ENCODE data around the gene TSC1.

TSC1 gene

DNA sequence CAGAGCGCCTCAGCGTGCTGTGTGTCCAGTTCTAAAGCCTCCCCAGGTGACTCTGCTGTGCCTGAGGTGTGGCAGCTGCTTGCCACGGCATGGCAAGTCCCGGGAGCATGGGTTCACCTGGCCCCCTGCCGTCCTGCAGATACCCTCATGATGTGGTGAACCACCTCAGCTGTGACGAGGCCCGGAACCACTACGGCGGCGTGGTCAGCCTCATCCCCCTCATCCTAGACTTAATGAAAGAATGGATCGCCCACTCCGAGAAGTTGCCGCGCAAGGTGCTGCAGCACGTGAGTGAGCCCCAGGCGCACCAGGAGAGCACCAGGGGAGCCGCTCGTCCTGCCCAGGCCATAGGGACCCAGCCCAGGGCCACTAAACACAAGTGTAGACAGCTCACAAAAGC lies 56.3 kb downstream of the TSC1 start:
- no peak for DNase-seq (ENCODE audit: low read depth in 3 of 3)

DNA sequence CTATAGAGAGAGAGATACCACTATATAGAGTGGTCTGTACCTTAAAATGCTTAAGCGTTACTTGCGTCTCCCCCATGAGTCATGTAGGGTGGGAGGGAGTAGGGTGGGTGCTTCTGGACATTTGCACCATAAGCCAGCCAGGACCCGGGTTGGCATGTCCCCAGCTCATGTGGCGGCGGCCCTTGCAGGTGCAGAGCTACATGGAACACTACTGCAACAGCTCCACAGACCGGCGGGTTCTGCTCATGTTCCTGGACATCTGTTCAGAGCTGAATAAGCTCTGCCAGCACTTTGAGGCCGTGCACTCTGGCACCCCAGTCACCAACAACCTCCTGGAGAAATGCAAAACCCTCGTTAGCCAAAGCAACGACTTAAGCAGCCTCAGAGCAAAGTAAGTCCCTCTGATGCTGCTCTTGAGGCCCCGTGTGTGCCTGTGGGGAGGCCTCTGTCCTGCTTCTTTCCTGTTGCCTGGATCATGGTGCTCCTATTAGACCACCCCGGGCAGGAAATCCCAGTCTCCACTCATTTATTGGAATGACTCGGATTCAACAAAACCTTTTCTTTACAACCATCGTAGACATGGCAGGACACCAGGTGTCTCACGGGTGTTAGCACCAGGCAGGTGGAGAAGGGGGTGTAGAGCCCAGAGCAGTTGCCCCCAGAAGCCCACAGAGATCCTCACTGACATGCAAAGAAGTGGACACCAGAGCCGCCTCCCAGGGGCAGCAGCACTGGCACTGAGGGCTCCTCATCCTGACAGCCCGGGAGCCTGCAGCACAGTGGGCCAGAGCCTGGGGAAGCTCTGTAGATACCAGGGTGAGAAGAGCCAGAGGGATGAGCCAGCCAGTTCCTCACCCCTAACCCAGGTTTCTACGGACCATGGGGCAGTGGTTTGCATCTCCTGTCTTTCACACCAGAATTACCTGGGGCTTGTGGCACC lies 57.0 kb downstream of the TSC1 start:
- no peak for DNase-seq (ENCODE audit: low read depth in 3 of 3)

- DNase-seq (ENCODE audit: low read depth in 3 of 3), result no peak
Observed at GRCh38 chr9:132886334-132886725, 58.1 kb downstream of the TSC1 start.

DNA sequence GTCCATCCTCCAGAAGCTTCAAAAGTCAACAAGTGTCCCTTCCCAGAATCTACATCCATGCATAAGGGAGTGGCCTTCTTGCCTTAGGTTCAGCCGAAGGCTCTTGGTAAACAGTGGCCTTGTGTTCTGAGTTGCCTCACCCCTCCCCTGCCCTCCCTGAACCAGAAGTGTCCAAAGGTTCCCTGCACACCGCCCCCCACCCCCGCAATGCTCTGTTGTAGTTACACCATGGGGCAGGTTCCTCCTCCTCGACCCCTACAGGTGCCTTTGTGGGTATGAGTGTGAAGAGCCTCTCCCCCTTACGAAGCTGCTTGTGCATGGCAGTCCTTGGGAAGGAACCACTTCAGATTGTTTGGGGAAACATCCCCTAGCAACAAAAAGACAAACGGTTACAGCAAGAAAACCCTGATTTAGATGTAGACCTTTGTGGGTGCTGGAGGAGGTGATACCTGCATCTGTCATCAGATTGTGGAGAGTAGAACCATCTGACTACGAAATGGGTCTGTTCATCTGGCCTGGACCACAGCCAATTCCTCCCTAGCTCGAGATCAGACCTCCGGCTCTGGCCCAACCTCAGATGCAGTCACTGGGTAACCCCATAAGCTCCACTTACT lies 58.6 kb downstream of the TSC1 start:
- no peak for DNase-seq (ENCODE audit: low read depth in 3 of 3)

DNA sequence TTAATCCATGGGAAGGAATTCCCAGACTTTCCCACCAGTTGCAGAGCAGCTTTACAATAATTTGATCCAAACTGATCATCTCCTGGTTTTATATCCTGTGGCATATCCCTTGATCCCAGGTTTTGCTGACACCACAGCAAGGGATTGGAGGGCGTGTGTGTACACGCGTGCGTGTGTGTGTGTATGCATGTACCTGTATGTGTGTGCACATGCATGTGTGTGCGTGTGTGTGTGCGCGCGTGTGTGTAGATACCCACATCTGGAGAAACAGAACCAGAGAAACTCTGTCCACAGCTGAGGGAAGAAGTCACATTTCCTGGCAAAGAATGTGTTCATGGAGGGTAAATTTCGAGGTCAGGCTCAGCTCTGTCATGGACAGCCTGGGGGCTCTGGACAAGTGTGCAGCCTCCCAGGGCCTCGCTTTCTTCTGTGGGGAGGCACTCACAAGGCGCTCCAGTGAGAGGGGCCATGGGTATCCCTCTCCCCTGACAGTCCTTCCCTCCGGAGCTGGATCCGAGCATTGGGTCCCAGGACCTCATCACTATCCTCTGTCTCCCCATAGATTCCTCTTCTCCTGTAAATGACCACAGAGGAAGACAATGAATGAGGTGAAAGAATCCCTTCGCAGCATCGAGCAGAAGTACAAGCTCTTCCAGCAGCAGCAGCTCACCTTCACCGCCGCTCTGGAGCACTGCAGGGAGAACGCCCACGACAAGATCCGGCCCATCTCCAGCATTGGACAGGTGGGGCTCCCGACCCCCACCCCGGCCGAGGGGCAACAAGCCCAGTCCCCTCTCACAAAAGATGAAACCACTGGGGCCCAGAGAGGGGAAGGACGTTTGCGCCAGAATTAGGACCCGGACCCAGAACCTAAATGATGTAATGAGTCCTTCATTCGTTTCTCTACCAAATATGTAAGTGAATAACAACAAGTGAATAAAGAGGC lies 60.8 kb downstream of the TSC1 start:
- DNase-seq (ENCODE audit: low read depth in 3 of 3), result no peak

DNA sequence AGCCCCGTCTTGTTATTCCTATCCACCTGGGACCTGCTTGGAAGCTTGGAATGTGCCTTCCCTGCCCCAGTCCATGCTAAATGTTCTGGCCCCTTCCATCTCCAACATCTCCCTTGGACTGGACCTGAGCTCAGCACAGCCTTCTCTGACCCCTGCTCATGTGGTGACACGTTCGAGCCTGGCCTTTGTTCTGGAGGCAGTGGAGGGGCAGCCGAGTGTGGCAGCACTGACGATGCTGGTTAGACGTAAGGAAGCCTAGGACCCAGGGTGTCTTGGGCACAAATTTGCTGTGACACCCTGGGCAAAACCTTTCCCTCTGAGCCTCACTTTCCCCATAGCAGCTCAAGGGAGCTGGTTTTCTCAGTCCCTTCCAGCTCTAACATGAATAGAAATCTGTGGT lies 61.8 kb downstream of the TSC1 start:
- no peak for DNase-seq (ENCODE audit: low read depth in 3 of 3)

DNA sequence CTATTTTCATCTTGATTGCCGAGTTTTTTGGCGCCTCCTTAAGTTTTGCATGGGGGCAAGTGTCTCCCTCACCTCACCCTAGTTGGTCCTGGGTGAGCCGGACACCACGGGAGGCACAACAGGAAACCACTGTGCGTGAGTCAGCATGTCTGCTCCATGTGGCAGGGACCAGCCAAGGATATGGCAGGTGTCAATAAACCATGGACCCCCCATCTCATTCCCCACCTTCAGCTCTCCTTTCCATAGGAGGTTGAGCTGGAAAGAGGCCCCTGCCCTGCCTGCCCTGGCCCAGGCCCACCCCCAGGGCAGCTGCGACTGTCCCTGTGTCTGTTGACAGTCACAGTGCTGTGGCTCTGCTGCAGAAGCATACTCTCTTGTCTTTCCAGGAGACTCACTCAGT lies 62.6 kb downstream of the TSC1 start:
- no peak for DNase-seq (ENCODE audit: low read depth in 3 of 3)

GRCh38 chr9:132880324-132880661 lies 64.1 kb downstream of the TSC1 start:
- no peak for DNase-seq (ENCODE audit: low read depth in 3 of 3)

- no peak for DNase-seq (ENCODE audit: low read depth in 3 of 3)
Observed at GRCh38 chr9:132879457-132880323, 64.7 kb downstream of the TSC1 start.

DNA sequence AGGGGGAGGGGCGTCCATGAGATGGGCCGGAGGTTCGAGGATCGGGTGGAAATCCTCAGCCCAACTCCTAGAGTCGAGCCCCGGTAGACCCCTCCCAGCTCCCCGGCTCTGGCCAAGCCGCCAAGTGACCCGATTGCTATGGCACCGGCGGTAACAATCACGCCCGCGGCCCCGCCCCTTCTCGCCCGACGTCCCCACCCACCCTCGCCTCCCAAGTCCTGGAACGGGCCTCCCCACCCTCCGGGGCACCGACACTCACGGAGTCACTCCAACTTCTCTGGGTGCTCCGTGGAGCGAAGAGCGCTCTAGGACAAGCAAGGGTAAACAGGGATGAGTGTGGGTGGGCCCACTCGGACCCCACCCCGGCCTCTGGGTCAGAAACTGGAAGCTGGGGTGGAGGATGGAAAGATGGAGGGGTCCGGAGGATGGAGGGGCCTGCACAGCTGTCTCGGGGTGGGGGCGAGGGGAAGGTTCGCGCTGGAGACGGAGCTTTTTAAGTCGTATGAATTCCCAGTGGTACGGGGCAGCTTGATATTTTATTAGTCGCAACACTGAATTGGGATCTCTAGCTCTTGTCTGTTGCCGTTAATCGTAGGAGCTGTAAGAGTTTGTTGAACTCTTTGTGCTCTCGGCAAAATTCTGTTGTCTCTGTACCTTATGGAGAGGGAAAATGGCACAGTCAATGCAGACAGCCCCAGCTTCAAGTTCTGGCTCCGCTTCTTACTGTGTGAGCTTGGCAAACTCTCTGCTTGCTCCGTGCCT lies 65.5 kb downstream of the TSC1 start, which contains the start of gene SPACA9:
Gene SPACA9, plus strand, starts transcription at position 204 of the 762 bp plus-strand sequence. CDS start 5,050 bp downstream, outside the sequence.
- peak in 1 of 3 experiments; percentile 37 for DNase-seq (ENCODE audit: low read depth in 3 of 3)

DNA sequence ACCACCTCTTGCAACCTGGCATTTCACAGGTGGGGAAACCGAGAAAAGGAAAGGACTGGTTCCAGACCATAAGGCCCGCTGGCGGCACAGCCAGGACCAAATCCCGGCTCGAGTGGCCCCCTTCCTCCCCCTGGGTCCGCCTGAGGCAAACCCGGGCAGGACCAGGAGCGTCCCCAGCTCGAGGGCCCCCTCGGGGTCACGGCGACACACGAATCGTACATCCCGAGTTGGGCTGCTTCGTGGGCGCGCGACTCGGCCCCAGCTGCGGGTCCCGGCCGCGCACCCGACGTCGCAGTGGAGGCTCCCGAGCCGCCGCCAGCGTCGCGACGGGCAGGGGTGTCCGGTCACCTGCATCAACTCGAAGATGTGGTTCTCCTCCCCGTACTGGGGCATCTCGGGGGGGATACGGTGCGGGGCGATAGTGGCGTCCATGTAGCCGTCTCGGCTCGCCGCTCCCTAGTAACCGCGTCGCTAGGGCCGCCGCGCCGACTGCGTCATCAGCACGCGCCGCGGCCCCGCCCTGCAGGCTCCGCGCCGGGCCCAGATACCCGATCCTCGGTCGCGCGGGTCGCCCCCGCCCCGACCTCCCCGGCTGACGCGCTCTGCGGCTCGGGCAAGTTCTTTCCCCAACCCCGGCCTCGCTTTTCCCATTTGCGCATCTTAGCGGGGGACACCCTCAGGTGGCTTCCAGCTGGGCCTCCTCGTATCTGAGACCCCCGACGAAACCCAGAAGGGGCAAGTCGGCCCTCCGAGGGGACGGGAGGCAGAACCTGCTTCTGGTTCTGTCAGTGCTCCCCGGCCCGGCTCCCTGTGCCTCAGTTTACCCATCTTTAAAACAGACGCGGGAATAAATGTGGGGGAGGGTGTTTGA lies 66.4 kb downstream of the TSC1 start, which contains the start of gene AK8:
Gene AK8, minus strand, starts transcription at position 461 of the 871 bp plus-strand sequence. Its CDS starts 29 bp downstream, at position 432.
- DNase-seq (ENCODE audit: low read depth in 3 of 3), result peak; percentile 54 to 70 (median 67)

DNA sequence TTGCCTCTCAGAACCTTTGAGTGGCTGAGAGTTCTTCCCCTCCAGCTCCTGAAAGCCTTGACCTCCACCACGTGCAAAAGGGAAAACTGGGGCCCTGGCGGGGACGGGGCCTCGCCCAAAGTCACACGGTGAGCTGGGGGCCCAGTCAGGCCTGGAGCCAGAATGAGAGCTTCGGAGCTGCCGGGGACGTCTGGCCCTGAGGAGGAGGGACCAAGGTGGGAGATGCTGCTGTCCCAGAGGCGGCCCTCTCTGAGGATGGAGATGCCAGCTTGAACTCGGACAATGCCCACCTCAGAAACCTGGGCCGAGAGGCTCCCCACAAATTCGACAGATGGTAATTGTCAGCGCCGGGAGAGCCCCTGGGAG lies 67.0 kb downstream of the TSC1 start:
- no peak for DNase-seq (ENCODE audit: low read depth in 3 of 3)

DNA sequence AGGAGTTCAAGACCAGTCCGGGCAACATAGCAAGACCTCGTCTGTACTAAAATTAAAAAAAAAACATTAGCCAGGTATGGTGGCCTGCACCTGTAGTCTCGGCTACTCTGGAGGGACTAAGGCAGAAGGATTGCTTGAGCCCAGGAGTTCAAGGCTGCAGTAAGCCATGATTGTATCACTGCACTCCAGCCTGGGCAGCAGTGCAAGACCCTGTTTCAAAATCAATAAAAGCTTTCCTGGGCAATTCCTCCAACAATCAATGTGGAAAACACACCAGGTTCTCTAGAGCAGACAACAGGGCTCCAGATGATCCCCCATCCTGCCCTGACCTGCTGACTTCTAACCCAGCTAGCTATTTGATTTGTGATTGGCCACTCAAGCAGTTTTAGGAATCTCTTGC lies 67.6 kb downstream of the TSC1 start:
- DNase-seq (ENCODE audit: low read depth in 3 of 3), result no peak

DNA sequence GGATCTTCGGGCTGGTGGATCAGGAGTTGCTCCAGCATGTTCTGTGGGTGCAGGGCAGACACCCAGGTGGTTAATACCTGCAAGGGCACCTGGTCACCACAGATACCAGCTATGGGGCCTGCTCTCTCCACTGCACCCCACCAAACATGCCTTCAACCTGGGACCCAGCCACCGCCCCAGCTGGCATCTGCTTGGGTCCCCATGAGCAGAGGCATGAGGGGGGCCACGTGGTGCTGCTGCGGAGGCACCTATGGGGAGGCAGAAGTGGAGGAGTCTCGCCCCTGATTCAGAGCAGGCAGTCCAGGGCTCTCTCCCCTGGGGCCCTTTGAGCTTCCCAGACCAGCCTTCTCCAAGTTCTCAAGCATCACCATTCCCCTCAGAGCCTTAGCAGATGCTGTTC lies 69.3 kb downstream of the TSC1 start:
- no peak for DNase-seq (ENCODE audit: low read depth in 3 of 3)

DNA sequence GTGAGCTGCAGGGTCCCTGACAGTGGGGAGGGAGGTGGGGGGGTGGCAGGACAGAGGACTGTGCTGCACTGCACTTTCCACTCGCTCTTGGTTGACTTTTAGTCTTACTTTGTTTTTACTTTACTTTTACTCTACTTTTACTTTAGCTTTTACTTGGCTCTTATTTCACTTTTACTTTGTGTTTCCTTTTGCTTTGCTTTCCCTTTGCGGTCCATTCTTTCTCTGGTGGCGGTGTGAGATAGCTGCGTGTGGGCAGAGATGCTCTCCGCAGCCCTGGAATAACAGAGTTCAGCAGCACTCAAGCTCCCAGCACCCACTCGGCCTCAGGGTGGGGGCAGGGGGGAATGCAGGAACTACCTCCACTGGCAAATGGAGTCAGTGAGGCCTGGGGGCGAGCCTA lies 71.0 kb downstream of the TSC1 start:
- no peak for DNase-seq (ENCODE audit: low read depth in 3 of 3)

DNA sequence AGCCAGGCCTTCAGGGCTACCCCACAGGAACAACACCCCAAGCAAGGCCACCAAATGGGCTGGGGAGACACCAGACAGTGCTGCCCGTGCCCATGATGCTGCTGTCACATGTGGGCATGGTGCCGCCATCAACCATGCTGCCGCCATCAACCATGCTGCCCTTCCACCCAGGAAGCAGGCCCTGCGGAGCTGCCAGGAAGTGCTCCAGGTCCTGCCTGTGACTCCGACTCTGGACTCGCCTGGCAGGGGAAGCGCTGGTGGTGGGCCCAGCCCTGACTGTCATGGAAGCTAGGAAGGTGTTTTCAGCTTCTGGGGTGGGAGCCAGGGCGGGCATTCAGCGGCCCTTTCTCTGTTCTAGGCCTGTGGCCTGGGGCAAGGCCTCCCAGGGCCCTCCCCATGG lies 75.2 kb downstream of the TSC1 start:
- no peak for DNase-seq (ENCODE audit: low read depth in 3 of 3)

DNA sequence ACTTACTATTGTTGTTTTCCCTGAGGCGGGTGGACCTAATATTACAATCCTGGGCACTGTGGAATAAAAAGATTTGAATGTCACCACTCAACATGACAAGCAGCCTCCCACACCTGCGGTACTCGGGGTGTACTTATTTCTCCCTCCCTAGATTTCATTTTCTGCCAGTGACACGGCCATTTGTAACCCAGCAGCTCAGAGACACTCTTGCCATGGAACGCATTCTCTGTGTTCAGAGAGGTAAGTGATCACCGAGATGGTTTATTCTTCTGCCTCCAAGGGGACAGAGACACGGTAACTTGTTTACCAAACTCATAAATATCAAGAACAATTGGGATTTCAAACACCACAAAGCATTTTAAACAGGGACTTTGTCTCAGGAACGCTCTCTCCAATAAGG lies 77.5 kb downstream of the TSC1 start:
- DNase-seq (ENCODE audit: low read depth in 3 of 3), result no peak

DNA sequence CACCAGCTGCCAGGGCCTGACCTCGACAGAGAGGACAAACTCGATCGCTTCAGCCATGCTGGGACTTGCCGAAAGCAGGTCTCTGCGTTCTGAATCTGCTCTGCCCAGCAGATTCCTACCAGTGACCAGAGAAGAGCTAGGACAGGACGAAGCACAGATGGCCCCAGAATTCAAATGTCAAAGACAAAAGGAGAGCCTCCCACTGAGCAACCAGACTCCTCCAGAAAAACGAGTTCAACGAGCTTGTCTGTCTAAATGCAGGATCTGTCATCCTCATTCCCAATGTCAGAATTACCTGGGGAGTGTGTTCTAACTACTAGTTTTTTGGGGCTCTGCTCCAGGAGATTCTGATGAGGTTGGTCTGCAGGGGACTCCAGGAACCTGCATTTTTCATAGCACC lies 79.7 kb downstream of the TSC1 start:
- DNase-seq (ENCODE audit: low read depth in 3 of 3), result no peak

GRCh38 chr9:132864277-132864676 lies 80.1 kb downstream of the TSC1 start:
- no peak for DNase-seq (ENCODE audit: low read depth in 3 of 3)

Measured in stimulated activated CD4-positive, alpha-beta T cell treated with anti-CD3 and anti-CD28 coated beads, TNF-alpha, amount 100 ng/mL, for 24 hours (primary cell).